H1 (cell line): Measurements from ENCODE around the gene LILRA1. TPM values are rescaled to one million over a fixed set of nuclear protein-coding genes. Genes with fewer than 3 reads are reported as not detected.

Experiments
- CTCF ChIA-PET: fragments of 300-600 bp; sonication (Branson Sonifier 250); formaldehyde crosslinking; loops from one replicate; lab custom pipeline; 2021; ENCODE audit not compliant: partially characterized antibody; lab: Charles Lee
- POLR2A ChIA-PET: fragments of 300-600 bp; sonication (Branson Sonifier 250); formaldehyde crosslinking; loops from one replicate; lab custom pipeline; 2021; ENCODE audit warnings: inconsistent platforms; ENCODE audit not compliant: partially characterized antibody; lab: Charles Lee
- DNase-seq, 2 experiments: peaks; one replicate each; pipeline versions ENCODE4 v3.0.0 to v3.0.0-alpha.2; 2010 to 2022; ENCODE audit warnings: low spot score in 2 of 2, low read depth in 1 of 2, mixed read lengths in 1 of 2
- FAIRE-seq: peaks from 2 replicates; lab custom pipeline; 2011; peaks lifted over from hg19 to GRCh38; lab: Jason Lieb, UNC
- H2AFZ ChIP-seq: 2 replicates; pipeline ENCODE4 v1.8.1; 2012; ENCODE audit warnings: low read length, inconsistent platforms
- H2AK5ac ChIP-seq: 2 replicates; pipeline ENCODE4 v1.6.1; 2013; ENCODE audit warnings: low read depth, low read length
- H2BK120ac ChIP-seq: replicated peaks from 2 replicates; pipeline ENCODE3; 2013; ENCODE audit warnings: low read depth, low read length, inconsistent platforms
- H2BK12ac ChIP-seq: 2 replicates; pipeline ENCODE4 v1.6.1; 2013; ENCODE audit warnings: low read depth, low read length
- H2BK15ac ChIP-seq: 2 replicates; pipeline ENCODE4 v1.6.1; 2013; ENCODE audit warnings: low read length
- H2BK20ac ChIP-seq: 2 replicates; pipeline ENCODE4 v1.6.1; 2013; ENCODE audit warnings: low read length
- H2BK5ac ChIP-seq: 2 replicates; pipeline ENCODE4 v1.6.1; 2013; ENCODE audit warnings: low read depth, low read length
- H3K14ac ChIP-seq: 2 replicates; pipeline ENCODE4 v1.6.1; 2013; ENCODE audit warnings: inconsistent platforms; ENCODE audit not compliant: insufficient read length
- H3K18ac ChIP-seq: 2 replicates; pipeline ENCODE4 v1.6.1; 2013; ENCODE audit warnings: low read length; ENCODE audit errors: extremely low read depth
- H3K23ac ChIP-seq: 2 replicates; pipeline ENCODE4 v1.6.1; 2013; ENCODE audit warnings: inconsistent platforms; ENCODE audit not compliant: insufficient read length
- H3K23me2 ChIP-seq: 2 replicates; pipeline ENCODE4 v1.6.1; 2013; ENCODE audit warnings: low read depth, low read length
- H3K27ac ChIP-seq: 2 replicates; pipeline ENCODE4 v1.6.1; 2011; ENCODE audit warnings: low read depth, low read length, inconsistent platforms
- H3K27me3 ChIP-seq, 4 experiments: replicated peaks in 1 of 4; 1 replicate in 1 of 4; 2 replicates in 3 of 4; pipeline versions ENCODE4 v1.6.1 to v1.8.1; 2011 to 2013; ENCODE audit warnings: low read length in 3 of 4, mild to moderate bottlenecking in 3 of 4, inconsistent platforms in 2 of 4, mixed read lengths in 2 of 4, moderate library complexity in 1 of 4; ENCODE audit not compliant: control insufficient read depth in 3 of 4, insufficient read depth in 3 of 4; ENCODE audit errors: extremely low read depth in 1 of 4
- H3K36me3 ChIP-seq, 4 experiments: 2 replicates each; pipeline versions ENCODE4 v1.6.1 to v1.8.1; 2011 to 2013; ENCODE audit warnings: mild to moderate bottlenecking in 4 of 4, low read length in 3 of 4, moderate library complexity in 2 of 4, control low read depth in 1 of 4, inconsistent platforms in 1 of 4; ENCODE audit not compliant: insufficient read depth in 4 of 4, control insufficient read depth in 2 of 4
- H3K4ac ChIP-seq: replicated peaks from 2 replicates; pipeline ENCODE3; 2013; ENCODE audit warnings: low read length, low read depth, mixed read lengths, inconsistent platforms; ENCODE audit not compliant: insufficient read length
- H3K4me1 ChIP-seq, 4 experiments: replicated peaks in 1 of 4; 1 replicate in 1 of 4; 2 replicates in 3 of 4; pipeline versions ENCODE4 v1.6.1 to v1.8.1; 2011 to 2013; ENCODE audit warnings: low read length in 3 of 4, inconsistent platforms in 2 of 4, mixed read lengths in 1 of 4; ENCODE audit not compliant: insufficient read depth in 4 of 4, control insufficient read depth in 3 of 4
- H3K4me2 ChIP-seq, 2 experiments: 2 replicates each; pipeline versions ENCODE4 v1.6.1 to v1.8.1; 2011 to 2013; ENCODE audit warnings: low read depth in 2 of 2, low read length in 2 of 2, control low read depth in 1 of 2, inconsistent platforms in 1 of 2, mild to moderate bottlenecking in 1 of 2; ENCODE audit not compliant: insufficient read depth in 1 of 2
- H3K4me3 ChIP-seq, 4 experiments: fragments of 200-600, 300-600 bp in 1 of 4; sonication (generic), shearing (Covaris generic), sonication (Bioruptor Twin) in 1 of 4; 2 replicates each; pipeline versions ENCODE4 v1.5.1 to v1.8.1; 2011 to 2016; ENCODE audit warnings: low read length in 4 of 4, low read depth in 3 of 4, control low read depth in 2 of 4, inconsistent platforms in 2 of 4, mild to moderate bottlenecking in 2 of 4, mixed read lengths in 1 of 4, moderate library complexity in 1 of 4; ENCODE audit not compliant: insufficient read depth in 2 of 4; ENCODE audit errors: extremely low read depth in 1 of 4
- H3K56ac ChIP-seq: replicated peaks from 2 replicates; pipeline ENCODE3; 2013; ENCODE audit warnings: low read depth, mild to moderate bottlenecking, mixed read lengths, low read length, inconsistent platforms; ENCODE audit not compliant: insufficient read length
- H3K79me1 ChIP-seq: 2 replicates; pipeline ENCODE4 v1.6.1; 2013; ENCODE audit warnings: low read depth, low read length, control low read depth
- H3K79me2 ChIP-seq, 2 experiments: 2 replicates each; pipeline versions ENCODE4 v1.6.1 to v1.8.1; 2012 to 2013; ENCODE audit warnings: low read length in 2 of 2, mild to moderate bottlenecking in 2 of 2, inconsistent platforms in 1 of 2; ENCODE audit not compliant: insufficient read depth in 2 of 2, control insufficient read depth in 1 of 2
- H3K9ac ChIP-seq, 4 experiments: replicated peaks in 1 of 4; 1 replicate in 1 of 4; 2 replicates in 3 of 4; pipeline versions ENCODE4 v1.6.1 to v1.8.1; 2011 to 2013; ENCODE audit warnings: low read depth in 3 of 4, low read length in 3 of 4, control low read depth in 2 of 4, mild to moderate bottlenecking in 2 of 4, moderate library complexity in 2 of 4, inconsistent platforms in 1 of 4; ENCODE audit errors: extremely low read depth in 1 of 4
- H3K9me3 ChIP-seq, 2 experiments: 2 replicates each; pipeline versions ENCODE4 v1.6.1 to v1.8.1; 2012 to 2013; ENCODE audit warnings: mild to moderate bottlenecking in 2 of 2, moderate library complexity in 2 of 2, control low read depth in 1 of 2, inconsistent platforms in 1 of 2, low read depth in 1 of 2, low read length in 1 of 2, mixed read lengths in 1 of 2; ENCODE audit not compliant: insufficient read depth in 2 of 2
- H4K20me1 ChIP-seq, 2 experiments: replicated peaks in 1 of 2; 2 replicates each; pipeline versions ENCODE3 to v1.8.1; 2011 to 2013; ENCODE audit warnings: inconsistent platforms in 2 of 2, low read length in 2 of 2, mild to moderate bottlenecking in 1 of 2; ENCODE audit not compliant: insufficient read depth in 2 of 2, control insufficient read depth in 1 of 2
- H4K5ac ChIP-seq: 2 replicates; pipeline ENCODE4 v1.6.1; 2013; ENCODE audit warnings: low read length, low read depth, mixed read lengths, inconsistent platforms; ENCODE audit not compliant: insufficient read length
- H4K8ac ChIP-seq: 2 replicates; pipeline ENCODE4 v1.8.0; 2013; ENCODE audit warnings: mild to moderate bottlenecking, moderate library complexity, low read length, inconsistent platforms; ENCODE audit not compliant: insufficient read depth; ENCODE audit errors: extremely low read depth
- H4K91ac ChIP-seq: replicated peaks from 2 replicates; pipeline ENCODE3; 2013; ENCODE audit warnings: low read length, mixed read lengths, inconsistent platforms; ENCODE audit not compliant: insufficient read length
- GTF2F1 ChIP-seq: IDR thresholded peaks from 2 replicates; pipeline ENCODE4 v1.6.1; 2012; ENCODE audit warnings: low read depth, low read length, improper control_type of control experiment, borderline replicate concordance
- JUND ChIP-seq: IDR thresholded peaks from 2 replicates; pipeline ENCODE4 v1.6.1; 2011; ENCODE audit warnings: mild to moderate bottlenecking, improper control_type of control experiment, low read length
- KDM1A ChIP-seq: fragments of 200-600, 300-600 bp; sonication (generic); IDR thresholded peaks from 2 replicates; pipeline ENCODE4 v1.7.1; 2016; ENCODE audit warnings: mild to moderate bottlenecking, low read length, borderline replicate concordance
- RBBP5 ChIP-seq: IDR thresholded peaks from 2 replicates; pipeline ENCODE4 v1.7.1; 2012; ENCODE audit warnings: low read depth, mild to moderate bottlenecking, inconsistent platforms, low read length, moderate library complexity, borderline replicate concordance
- RXRA ChIP-seq: IDR thresholded peaks from 2 replicates; pipeline ENCODE4 v1.6.1; 2011; ENCODE audit warnings: low read depth, mild to moderate bottlenecking, low read length, moderate library complexity; ENCODE audit not compliant: insufficient read depth
- SAP30 ChIP-seq: fragments of 300-600 bp; sonication (generic); IDR thresholded peaks from 2 replicates; pipeline ENCODE4 v1.7.1; 2012; ENCODE audit warnings: low read length, moderate library complexity, mild to moderate bottlenecking, inconsistent platforms; ENCODE audit not compliant: insufficient read depth, insufficient replicate concordance
- SP4 ChIP-seq: IDR thresholded peaks from 2 replicates; pipeline ENCODE4 v1.6.1; 2012; ENCODE audit warnings: low read length, inconsistent platforms
- WGBS, 2 experiments: shearing (Covaris generic) in 1 of 2; methylation state at CpG; one replicate each; pipeline versions ENCODE4 v1.1.6 to v1.1.7; 2013 to 2015; ENCODE audit warnings: low lambda C conversion rate in 2 of 2, mixed read lengths in 2 of 2, inconsistent platforms in 1 of 2, low coverage in 1 of 2, missing lambda C conversion rate in 1 of 2; ENCODE audit not compliant: insufficient replicate concordance in 2 of 2, insufficient coverage in 1 of 2, insufficient read length in 1 of 2; ENCODE audit errors: extremely low coverage in 1 of 2, missing lambda C conversion rate in 1 of 2; 5-methylcytosine and 5-hydroxymethylcytosine counted together
- polyA plus RNA-seq, 7 experiments: library from polyadenylated mRNA; depleted of rRNA in 3 of 7; stranded (reverse) in 5 of 7; unstranded in 2 of 7; fragments of >200 nt in 5 of 7; fragments of 200-250 nt in 2 of 7; gene quantifications; 1 replicate in 5 of 7; 2 replicates in 1 of 7; 4 replicates in 1 of 7; pipeline versions ENCODE4 v1.2.1 to v1.2.3, GENCODE V29; 2011 to 2013; ENCODE audit warnings: missing spikeins in 2 of 7, mixed read lengths in 2 of 7
- total RNA-seq: library from RNA; stranded (reverse); fragmentation: NEBNext Ultra II Directional; extraction: Animal tissue kit (Norgen Biotek cat#: 25700); gene quantifications from 2 replicates; pipeline ENCODE4 v1.2.1, GENCODE V29; 2021
- TF ChIP-seq, protein P1 (sequence below): IDR thresholded peaks from 2 replicates; pipeline ENCODE4 v1.6.1; 2012; ENCODE audit warnings: inconsistent platforms

The LILRA1 gene
- total and polyA plus RNA-seq, 2 of the 8 experiments (the other 6 are each of a cell fraction or from before 2014, with no cell fraction given), result not detected

DNA sequence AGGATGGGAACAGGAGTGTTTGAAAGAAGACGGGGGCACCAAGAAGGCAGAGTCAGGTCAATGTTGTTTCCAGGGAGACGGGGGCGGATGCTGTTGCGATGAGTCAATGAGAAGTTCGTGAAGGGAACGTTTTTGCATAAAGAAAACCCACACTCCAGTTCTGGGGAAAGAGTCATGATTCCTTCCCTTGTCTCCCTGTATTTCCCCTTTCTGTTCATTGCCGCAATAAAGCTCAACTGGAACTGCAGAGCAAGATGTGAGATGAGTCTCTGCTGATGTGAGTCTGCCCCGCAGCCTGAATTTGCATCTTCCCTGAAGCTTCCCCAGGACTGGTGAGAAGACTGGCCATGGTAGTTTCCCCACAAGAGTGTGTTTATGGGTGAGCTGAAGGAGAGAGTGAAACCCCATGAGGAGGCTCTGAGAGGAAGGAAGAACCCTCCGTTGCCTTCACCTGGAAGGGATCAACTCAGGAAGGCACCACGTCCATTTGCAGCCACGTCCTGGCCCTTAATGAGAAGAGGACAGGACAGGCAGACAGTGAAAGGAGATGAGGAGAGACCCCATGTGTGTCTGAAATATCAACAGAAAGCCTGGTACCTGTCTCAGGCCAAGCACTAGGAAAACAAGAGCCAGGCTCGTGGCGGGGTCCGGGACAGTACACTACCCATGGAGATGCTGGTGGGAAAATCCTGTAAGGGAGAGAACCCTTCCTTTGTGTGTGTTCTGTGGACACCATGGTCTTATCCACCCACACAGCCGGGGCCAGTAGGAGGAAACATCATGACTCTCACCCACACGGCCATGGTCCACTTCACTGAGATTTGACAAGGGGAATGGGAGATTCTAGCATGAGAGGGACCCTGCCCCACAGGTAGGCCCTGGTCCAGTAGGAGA, 13.7 kb downstream of the LILRA1 start:
- TF ChIP-seq KDM1A, result no peak
- no peak for TF ChIP-seq SP4
- no peak for TF ChIP-seq JUND
- TF ChIP-seq SAP30, result no peak
- no peak for TF ChIP-seq RXRA
- TF ChIP-seq GTF2F1, result no peak
- TF ChIP-seq RBBP5, result no peak
- TF ChIP-seq, protein P1, sequence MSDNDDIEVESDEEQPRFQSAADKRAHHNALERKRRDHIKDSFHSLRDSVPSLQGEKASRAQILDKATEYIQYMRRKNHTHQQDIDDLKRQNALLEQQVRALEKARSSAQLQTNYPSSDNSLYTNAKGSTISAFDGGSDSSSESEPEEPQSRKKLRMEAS, result no peak
- no peak for FAIRE-seq
- no peaks in the 10 kb centered on the region for H3K79me1 ChIP-seq
- no peak overlapping the region for H3K4me3 ChIP-seq
- H2BK120ac ChIP-seq, result no peak overlapping the region
- H4K8ac ChIP-seq, result no peak overlapping the region
- no peak overlapping the region for H3K14ac ChIP-seq
- no peak overlapping the region for H2BK15ac ChIP-seq
- no peak overlapping the region for H3K4ac ChIP-seq
- no peaks in the 10 kb centered on the region for H3K4me1 ChIP-seq
- H3K56ac ChIP-seq, result no peak overlapping the region
- H3K4me2 ChIP-seq, result no peak overlapping the region
- WGBS, 2 experiments, result 73% methylated on average over 16 of the region's 16 CpGs; no CpG with 5 or more reads in 1 of the 2 experiments
- H3K9ac ChIP-seq, result no peak overlapping the region
- POLR2A ChIA-PET, result no interaction called here
- DNase-seq, result no peak
- no peak overlapping the region for H2AK5ac ChIP-seq
- CTCF ChIA-PET, result no interaction called here
- no peaks in the 10 kb centered on the region for H3K36me3 ChIP-seq
- H4K91ac ChIP-seq, result no peak overlapping the region
- no peaks in the 10 kb centered on the region for H3K27me3 ChIP-seq
- H4K20me1 ChIP-seq, result no peaks in the 10 kb centered on the region
- no peak overlapping the region for H2BK12ac ChIP-seq
- H3K23me2 ChIP-seq, result no peaks in the 10 kb centered on the region
- H3K27ac ChIP-seq, result no peak overlapping the region
- H2AFZ ChIP-seq, result no peak overlapping the region
- no peak overlapping the region for H2BK20ac ChIP-seq
- H3K23ac ChIP-seq, result no peak overlapping the region
- no peaks in the 10 kb centered on the region for H3K79me2 ChIP-seq
- peaks cover 55 to 72% of the 10 kb centered on the region in 2 experiments for H3K9me3 ChIP-seq
- H3K18ac ChIP-seq, result no peak overlapping the region
- H2BK5ac ChIP-seq, result no peak overlapping the region
- H4K5ac ChIP-seq, result no peak overlapping the region
